HFF-Myc (cell line): Measurements from ENCODE around the gene PLEKHD1.

Experiments used
- DNase-seq: peaks from one replicate; pipeline ENCODE4 v3.0.0-alpha.2; 2011; ENCODE audit warnings: low read depth; ENCODE audit errors: extremely low read depth
- H3K4me3 ChIP-seq: replicated peaks from 2 replicates; pipeline ENCODE4 v1.5.1; 2011; ENCODE audit warnings: low read depth, mild to moderate bottlenecking, control low read depth, low read length
- TF ChIP-seq, protein P1 (sequence below): IDR thresholded peaks from 2 replicates; pipeline ENCODE4 v1.5.1; 2012; ENCODE audit warnings: mild to moderate bottlenecking, low read depth, low read length, control low read depth; ENCODE audit errors: missing control alignments

Gene PLEKHD1

GRCh38 chr14:69480136-69480535 lies 4.4 kb upstream of the PLEKHD1 start:
- H3K4me3 ChIP-seq, result no peak overlapping the region
- DNase-seq, result no peak
- TF ChIP-seq, protein P1, sequence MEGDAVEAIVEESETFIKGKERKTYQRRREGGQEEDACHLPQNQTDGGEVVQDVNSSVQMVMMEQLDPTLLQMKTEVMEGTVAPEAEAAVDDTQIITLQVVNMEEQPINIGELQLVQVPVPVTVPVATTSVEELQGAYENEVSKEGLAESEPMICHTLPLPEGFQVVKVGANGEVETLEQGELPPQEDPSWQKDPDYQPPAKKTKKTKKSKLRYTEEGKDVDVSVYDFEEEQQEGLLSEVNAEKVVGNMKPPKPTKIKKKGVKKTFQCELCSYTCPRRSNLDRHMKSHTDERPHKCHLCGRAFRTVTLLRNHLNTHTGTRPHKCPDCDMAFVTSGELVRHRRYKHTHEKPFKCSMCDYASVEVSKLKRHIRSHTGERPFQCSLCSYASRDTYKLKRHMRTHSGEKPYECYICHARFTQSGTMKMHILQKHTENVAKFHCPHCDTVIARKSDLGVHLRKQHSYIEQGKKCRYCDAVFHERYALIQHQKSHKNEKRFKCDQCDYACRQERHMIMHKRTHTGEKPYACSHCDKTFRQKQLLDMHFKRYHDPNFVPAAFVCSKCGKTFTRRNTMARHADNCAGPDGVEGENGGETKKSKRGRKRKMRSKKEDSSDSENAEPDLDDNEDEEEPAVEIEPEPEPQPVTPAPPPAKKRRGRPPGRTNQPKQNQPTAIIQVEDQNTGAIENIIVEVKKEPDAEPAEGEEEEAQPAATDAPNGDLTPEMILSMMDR, result no peak

DNA sequence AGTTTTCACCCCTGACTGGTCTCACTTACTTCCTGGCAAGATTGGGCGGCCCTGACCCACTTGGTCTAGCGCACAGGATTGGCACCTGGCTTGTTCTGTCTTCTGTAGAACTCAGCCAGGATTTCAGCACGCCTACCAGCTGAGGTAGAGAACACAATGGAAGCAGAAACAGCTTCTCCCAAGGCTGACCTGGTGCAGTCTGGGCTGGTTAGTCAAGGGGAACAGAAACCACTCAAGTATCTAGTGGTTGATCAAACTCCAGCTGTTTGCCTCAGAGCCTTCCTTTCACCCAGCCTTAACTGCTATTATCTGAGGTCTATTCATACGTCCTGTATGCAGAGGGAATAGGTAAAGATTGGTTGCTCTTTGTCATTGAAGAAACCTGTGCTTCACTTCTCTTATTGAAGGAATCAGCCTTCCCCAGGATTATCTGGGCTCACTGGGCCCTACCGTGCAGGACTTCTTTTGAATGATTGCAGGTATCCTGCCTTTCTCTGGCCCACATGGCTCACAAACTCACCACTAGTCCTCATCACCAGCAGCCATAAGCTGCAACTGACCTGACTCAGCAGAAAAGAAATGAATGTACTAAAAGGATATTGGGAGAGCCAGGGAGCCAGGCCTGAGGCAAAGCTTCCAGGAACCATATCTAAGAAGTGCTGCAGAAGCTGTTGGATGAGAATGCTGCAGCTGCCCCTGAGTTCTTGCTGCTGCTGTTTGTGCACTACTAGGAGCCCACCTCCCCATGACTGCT lies 2.5 kb upstream of the PLEKHD1 start:
- TF ChIP-seq, protein P1, result no peak
- H3K4me3 ChIP-seq, result no peak overlapping the region
- DNase-seq, result no peak

DNA sequence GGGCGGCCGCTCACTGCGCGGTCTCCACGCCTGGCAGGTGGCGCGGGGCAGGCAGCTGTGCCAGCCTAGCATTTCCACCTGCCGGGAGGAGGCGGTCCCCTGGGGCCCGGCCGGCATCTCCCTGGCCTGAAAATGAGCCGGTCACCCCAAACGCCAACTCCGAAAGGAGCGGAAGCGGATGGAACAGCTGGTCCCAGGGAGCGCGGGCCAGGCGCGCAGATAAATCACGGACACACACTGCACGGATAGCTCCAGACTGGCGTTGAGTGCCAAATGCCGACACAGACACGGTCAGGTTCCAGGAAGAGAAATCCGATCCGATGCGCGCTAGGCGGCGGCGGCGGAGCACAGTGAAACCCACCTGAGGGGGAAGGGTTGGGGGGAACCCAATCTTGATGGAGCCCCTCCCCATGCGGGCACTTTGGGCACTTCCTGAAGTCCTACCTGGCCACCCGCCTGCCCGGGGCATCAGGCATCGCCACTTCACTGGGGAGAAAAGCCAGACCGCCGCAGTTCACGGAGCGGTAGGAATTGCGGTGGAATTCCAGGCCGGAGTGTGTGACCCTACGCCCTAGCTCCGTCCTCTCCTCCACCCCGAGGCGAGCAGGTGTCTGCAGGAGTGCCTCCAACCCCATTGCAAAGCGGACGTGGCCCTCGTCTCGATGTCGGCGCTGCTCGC lies 624 bp upstream of the PLEKHD1 start:
- TF ChIP-seq, protein P1, result no peak
- no peak overlapping the region for H3K4me3 ChIP-seq
- no peak for DNase-seq

DNA sequence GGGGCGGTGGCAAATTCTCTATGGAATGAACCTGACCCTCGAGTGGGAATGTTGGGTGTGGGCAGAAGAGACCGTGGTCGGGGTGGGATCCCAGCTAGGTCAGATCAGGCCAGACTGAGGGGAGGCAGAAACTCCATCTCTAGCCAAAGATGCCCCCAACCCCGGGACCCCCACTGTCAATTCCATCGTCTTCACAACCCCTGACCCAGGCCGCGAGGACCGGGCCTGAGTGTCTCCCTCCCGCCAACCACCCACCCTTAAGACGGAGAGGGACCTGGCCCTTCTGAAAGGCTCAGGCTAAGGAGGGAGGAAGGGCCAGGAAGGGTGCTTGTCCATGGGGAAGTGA lies 760 bp downstream of the PLEKHD1 start:
- DNase-seq, result no peak
- no peak overlapping the region for H3K4me3 ChIP-seq
- TF ChIP-seq, protein P1, result no peak

DNA sequence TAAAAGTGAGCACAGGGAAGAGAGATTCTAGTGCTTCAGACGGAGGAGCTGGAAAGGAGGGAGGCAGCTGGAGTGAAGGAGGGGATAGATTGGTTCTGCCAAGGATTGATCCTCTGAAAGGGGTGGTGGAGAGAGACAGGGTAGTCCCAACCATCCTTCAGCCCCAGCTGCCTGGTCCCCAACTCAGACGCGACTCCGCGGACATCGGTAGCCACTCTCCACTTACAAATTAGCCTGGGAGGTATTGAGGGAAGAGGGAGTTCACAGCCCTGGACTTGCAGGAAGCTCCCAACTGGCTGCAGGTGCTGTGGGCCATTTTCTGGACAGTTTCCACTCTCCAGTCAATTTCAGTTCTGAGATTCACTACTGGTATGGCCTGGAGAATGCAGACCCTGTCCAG lies 1.2 kb downstream of the PLEKHD1 start:
- H3K4me3 ChIP-seq, result no peak overlapping the region
- TF ChIP-seq, protein P1, result no peak
- DNase-seq, result no peak

GRCh38 chr14:69487226-69487625 lies 2.7 kb downstream of the PLEKHD1 start:
- TF ChIP-seq, protein P1, result no peak
- H3K4me3 ChIP-seq, result no peak overlapping the region
- DNase-seq, result no peak
